Activated B cell treated with CpG ODN at 0.5 μM for 24 hours (primary cell): ENCODE measurements around the gene ANKRD65. TPM values are rescaled to one million over a fixed set of nuclear protein-coding genes. Genes with fewer than 3 reads are reported as not detected.

Source experiments
- ATAC-seq: fragments of 200-7000 bp; cut with Tn5 transposase; one replicate; pipeline ENCODE4 v1.10.0; 2021; ENCODE audit warnings: low read depth, mild to moderate bottlenecking, moderate library complexity
- CTCF ChIA-PET: fragments of 350-600 bp; sonication (Branson Sonifier 250); formaldehyde crosslinking; loops from one replicate; lab custom pipeline; 2021; ENCODE audit warnings: antibody characterized with exemption; lab: Charles Lee
- POLR2A ChIA-PET: fragments of 350-600 bp; sonication (Branson Sonifier 250); formaldehyde crosslinking; loops from one replicate; lab custom pipeline; 2021; ENCODE audit warnings: antibody characterized with exemption; lab: Charles Lee
- DNase-seq: peaks from one replicate; pipeline ENCODE4 v3.0.0; 2022
- H3K27ac Mint-ChIP-seq: one replicate; pipeline ENCODE4 v1.8.0; 2020; ENCODE audit warnings: mixed read lengths
- H3K27me3 Mint-ChIP-seq: one replicate; pipeline ENCODE4 v1.8.0; 2021; ENCODE audit warnings: mixed read lengths
- H3K36me3 Mint-ChIP-seq: one replicate; pipeline ENCODE4 v1.8.0; 2021; ENCODE audit warnings: low read depth, mixed read lengths
- H3K4me1 Mint-ChIP-seq: one replicate; pipeline ENCODE4 v1.8.0; 2021; ENCODE audit warnings: mixed read lengths
- H3K4me3 Mint-ChIP-seq: one replicate; pipeline ENCODE4 v1.8.0; 2020; ENCODE audit warnings: mild to moderate bottlenecking, mixed read lengths
- H3K9me3 Mint-ChIP-seq: one replicate; pipeline ENCODE4 v1.8.0; 2020; ENCODE audit warnings: mixed read lengths
- intact Hi-C: fragments of 100-400 bp; cut with micrococcal nuclease; formaldehyde crosslinking; loops from one replicate; pipeline ENCODE4 v1.15.1; 2024
- total RNA-seq: library from RNA; stranded (reverse); gene quantifications from 2 replicates; pipeline ENCODE4 v1.2.3, GENCODE V29; 2022
- TF ChIP-seq, protein P1 (sequence below): fragments of 200-600 bp; IDR thresholded peaks from one replicate; pipeline ENCODE4 v1.8.0; 2022; ENCODE audit warnings: antibody characterized with exemption, mild to moderate bottlenecking

The ANKRD65 gene
- total RNA-seq, 1 donor from 2014 or later = 0.13 TPM

DNA sequence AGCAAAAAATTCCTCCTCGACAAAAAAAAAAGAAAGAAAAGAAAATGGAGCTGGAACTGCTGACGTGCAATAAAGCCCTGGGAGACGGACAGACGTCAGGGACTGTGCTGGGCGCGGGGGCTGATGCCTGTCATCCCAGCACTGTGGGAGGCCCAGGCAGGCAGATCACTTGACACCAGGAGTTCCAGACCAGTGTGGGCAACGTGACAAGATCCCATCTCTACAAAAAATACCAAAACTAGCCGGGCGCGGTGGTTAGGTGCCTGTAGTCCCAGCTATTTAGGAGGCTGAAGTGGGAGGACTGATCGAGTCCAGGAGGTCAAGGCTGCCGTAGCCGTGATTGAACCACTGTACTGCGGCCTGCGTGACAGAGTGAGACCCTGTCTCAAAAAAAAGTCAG is 3.6 kb upstream of the ANKRD65 start:
- no peak for DNase-seq
- H3K27ac Mint-ChIP-seq = no peak overlapping the region
- H3K27me3 Mint-ChIP-seq = peaks cover 22% of the 10 kb centered on the region
- H3K9me3 Mint-ChIP-seq = no peaks in the 10 kb centered on the region
- no peaks in the 10 kb centered on the region for H3K4me1 Mint-ChIP-seq
- H3K4me3 Mint-ChIP-seq = no peak overlapping the region
- CTCF ChIA-PET = interaction anchor here (1.0 kb wide), 1 partner anchor 16 kb away, joined by 3 read pairs; no protein-coding TSS in a partner anchor
- intact Hi-C loops = no loop called here
- no peak for ATAC-seq
- TF ChIP-seq, protein P1, sequence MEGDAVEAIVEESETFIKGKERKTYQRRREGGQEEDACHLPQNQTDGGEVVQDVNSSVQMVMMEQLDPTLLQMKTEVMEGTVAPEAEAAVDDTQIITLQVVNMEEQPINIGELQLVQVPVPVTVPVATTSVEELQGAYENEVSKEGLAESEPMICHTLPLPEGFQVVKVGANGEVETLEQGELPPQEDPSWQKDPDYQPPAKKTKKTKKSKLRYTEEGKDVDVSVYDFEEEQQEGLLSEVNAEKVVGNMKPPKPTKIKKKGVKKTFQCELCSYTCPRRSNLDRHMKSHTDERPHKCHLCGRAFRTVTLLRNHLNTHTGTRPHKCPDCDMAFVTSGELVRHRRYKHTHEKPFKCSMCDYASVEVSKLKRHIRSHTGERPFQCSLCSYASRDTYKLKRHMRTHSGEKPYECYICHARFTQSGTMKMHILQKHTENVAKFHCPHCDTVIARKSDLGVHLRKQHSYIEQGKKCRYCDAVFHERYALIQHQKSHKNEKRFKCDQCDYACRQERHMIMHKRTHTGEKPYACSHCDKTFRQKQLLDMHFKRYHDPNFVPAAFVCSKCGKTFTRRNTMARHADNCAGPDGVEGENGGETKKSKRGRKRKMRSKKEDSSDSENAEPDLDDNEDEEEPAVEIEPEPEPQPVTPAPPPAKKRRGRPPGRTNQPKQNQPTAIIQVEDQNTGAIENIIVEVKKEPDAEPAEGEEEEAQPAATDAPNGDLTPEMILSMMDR = no peak
- no peaks in the 10 kb centered on the region for H3K36me3 Mint-ChIP-seq
- POLR2A ChIA-PET = no interaction called here

DNA sequence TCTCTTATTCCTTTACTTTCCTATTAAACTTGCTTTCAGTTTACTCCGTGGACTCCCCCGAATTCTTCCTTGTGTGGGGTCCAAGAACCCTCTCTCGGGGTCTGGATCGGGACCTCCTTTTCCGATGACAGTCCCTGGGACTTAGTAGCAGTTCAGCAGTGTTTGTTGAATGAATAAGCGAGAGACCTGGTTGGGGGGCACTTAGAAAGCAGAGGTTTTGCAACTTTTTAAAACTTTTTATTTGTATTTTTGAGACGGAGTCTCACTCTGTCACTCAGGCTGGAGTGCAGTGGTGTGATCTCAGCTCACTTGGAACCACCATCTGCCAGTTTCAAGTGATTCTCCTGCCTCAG is 2.1 kb upstream of the ANKRD65 start:
- ATAC-seq (no peak), DNase-seq (no peak)
- Mint-ChIP-seq H3K27me3 (peaks cover 15% of the 10 kb centered on the region), H3K9me3 (no peaks in the 10 kb centered on the region), H3K4me3 (no peak overlapping the region), H3K27ac (no peak overlapping the region), H3K4me1 (peaks cover 1% of the 10 kb centered on the region), H3K36me3 (no peaks in the 10 kb centered on the region)
- ChIA-PET POLR2A (interaction anchor here (0.7 kb wide), 1 partner anchor 16 kb away, joined by 4 read pairs; no protein-coding TSS in a partner anchor), CTCF (no interaction called here)
- intact Hi-C loops = no loop called here
- TF ChIP-seq, protein P1 = no peak

DNA sequence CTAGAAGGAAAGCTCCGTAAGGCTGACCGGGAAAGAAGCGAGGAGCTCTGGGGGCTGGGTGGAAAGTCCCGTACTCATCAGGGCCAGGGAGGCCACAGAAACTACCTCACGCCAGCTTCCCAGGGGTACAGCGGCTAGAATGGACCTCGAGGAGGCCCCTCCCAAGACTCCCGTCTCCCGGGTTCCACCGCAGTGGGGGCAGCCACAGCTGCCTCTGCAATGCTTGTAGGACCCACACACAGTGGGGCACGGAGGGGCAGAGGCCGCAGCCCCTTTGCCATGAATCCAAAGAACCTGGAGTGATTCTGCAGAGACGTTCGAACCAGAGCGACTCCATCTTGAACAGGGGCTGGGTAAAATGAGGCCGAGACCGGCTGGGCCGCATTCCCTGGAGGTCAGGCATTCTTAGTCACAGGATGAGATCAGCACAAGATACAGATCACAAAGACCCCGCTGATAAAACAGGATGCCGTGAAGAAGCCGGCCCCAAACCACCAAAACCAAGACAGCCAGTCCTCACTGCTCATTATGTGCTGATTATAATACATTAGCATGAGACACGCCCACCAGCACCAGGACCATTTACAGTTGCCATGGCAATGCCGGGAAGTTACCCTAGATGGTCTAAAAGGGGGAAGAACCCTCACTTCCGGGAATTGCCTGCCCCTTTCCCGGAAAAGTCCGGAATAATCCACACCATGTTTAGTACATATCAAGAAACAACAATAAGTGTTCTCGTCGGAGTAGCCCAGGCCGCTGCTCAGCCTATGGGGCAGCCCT is 1.6 kb upstream of the ANKRD65 start:
- CTCF ChIA-PET = no interaction called here
- Mint-ChIP-seq H3K9me3 (no peaks in the 10 kb centered on the region), H3K4me1 (peaks cover 1% of the 10 kb centered on the region), H3K4me3 (no peak overlapping the region), H3K27me3 (peaks cover 15% of the 10 kb centered on the region), H3K27ac (no peak overlapping the region), H3K36me3 (no peaks in the 10 kb centered on the region)
- no peak for DNase-seq
- intact Hi-C loops = no loop called here
- POLR2A ChIA-PET = interaction anchor here (0.7 kb wide), 1 partner anchor 15 kb away, joined by 4 read pairs; no protein-coding TSS in a partner anchor
- TF ChIP-seq, protein P1 = no peak
- no peak for ATAC-seq

DNA sequence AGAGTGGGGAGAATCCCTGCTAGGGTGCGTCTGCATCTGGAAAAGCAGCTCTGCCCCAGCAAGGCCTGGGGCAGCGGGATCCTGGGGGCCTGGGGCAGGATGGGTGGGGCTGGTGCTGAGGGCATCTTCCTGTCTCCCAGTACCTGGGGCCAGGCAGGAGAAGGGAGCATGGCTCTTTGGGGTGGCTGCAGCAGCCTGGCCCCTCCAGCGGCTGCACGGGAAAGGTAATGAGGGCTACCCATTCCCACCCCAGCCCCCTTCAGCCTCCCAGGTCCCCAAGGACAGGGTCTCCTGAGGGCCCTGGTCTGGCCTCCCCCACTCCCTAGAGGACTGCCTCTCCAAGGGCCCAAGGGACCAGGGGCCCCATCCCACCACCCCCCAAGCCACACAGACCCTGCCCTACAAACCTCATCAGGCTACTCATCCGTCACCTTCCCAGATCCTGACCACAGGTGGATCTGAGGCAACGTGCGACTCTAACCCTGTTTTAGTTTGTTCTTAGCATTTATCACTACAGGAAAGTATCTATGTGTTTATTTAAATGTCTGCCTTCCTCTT is 910 bp upstream of the ANKRD65 start:
- Mint-ChIP-seq H3K27ac (no peak overlapping the region), H3K4me1 (peaks cover 1% of the 10 kb centered on the region), H3K27me3 (peaks cover 15% of the 10 kb centered on the region), H3K9me3 (no peaks in the 10 kb centered on the region), H3K4me3 (no peak overlapping the region), H3K36me3 (no peaks in the 10 kb centered on the region)
- ChIA-PET CTCF (no interaction called here), POLR2A (no interaction called here)
- intact Hi-C loops = no loop called here
- DNase-seq (no peak), ATAC-seq (no peak)
- TF ChIP-seq, protein P1 = no peak

DNA sequence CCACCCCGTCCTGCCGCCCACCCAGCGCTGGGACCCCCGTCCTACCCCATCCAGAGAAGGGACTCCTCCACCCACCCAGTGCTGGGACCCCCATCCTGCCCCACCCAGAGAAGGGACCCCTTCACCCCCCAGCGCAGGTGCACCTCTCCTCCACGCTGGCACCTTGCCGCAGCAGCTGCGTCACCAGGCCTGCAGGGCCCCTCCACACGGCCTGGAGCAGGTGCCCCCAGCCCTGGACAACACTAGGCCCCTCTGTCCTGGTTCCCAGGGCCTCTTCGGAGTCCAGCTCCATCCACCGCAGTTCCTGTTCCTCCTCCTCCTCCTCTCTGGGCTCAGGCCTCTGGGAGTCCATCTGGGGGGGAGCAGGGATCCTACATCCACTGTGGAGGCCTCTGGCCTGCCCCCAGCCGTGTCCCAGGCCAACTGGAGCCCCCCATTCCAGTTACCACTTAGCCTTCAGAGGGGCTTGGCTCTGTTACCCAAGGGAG is 378 bp downstream of the ANKRD65 start:
- H3K27me3 Mint-ChIP-seq = peaks cover 12% of the 10 kb centered on the region
- no peaks in the 10 kb centered on the region for H3K9me3 Mint-ChIP-seq
- H3K27ac Mint-ChIP-seq = no peak overlapping the region
- ChIA-PET CTCF (no interaction called here), POLR2A (no interaction called here)
- H3K36me3 Mint-ChIP-seq = no peaks in the 10 kb centered on the region
- ATAC-seq (no peak), DNase-seq (no peak)
- TF ChIP-seq, protein P1 = no peak
- H3K4me3 Mint-ChIP-seq = no peak overlapping the region
- intact Hi-C loops = no loop called here
- peaks cover 1% of the 10 kb centered on the region for H3K4me1 Mint-ChIP-seq
